ENCODE results near the gene CAND2.

- TF ChIP-seq CTCF (IDR thresholded peaks at IDR 0.05; ENCODE audit: poor library complexity) (no peak), EZH2 (IDR thresholded peaks at IDR 0.05; ENCODE audit: borderline replicate concordance) (no peak)
Measured at GRCh38 chr3:12870942-12871341, 74.5 kb downstream of the CAND2 start.

Measured in hepatocyte (in vitro differentiated cells).